ENCODE data around the gene GARIN5B.

DNA sequence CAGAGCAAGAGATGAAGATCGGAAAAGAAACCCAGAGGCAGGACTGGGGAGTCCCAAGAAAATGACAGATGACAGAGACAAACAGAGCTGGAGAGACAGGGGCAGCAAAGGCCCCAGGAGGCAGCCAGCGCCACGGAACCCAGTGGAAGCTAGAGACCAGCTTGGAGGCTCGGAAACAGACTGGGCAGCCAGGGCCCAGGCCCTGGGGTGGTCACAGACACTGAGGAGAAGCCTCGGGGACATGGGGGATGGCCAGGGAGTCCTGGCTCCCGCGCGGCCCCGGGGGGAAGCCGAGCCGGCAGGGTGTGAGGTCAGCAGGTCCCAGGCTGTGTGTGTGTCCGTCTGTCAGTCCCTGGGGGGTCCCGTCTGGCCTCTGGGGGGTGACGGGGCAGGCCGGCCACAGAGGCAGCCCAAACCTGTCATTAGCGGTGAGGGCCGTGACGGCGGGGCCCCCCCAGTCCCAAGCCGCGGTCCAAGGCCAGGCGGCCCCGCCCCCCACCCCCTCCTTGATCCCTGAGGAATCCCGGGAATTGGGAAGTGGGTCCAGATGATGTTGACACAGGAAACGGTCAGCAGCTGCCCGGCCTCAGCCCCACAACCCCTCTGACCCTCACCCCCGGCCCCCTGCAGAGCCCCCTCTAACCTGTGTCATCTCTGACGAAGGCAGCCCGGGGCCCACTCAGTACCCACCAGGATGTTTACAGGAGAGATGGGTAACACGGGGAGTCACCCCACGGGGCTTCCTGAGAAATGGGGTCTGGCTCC lies 11.1 kb upstream of the GARIN5B start:
- TF ChIP-seq, protein P1, sequence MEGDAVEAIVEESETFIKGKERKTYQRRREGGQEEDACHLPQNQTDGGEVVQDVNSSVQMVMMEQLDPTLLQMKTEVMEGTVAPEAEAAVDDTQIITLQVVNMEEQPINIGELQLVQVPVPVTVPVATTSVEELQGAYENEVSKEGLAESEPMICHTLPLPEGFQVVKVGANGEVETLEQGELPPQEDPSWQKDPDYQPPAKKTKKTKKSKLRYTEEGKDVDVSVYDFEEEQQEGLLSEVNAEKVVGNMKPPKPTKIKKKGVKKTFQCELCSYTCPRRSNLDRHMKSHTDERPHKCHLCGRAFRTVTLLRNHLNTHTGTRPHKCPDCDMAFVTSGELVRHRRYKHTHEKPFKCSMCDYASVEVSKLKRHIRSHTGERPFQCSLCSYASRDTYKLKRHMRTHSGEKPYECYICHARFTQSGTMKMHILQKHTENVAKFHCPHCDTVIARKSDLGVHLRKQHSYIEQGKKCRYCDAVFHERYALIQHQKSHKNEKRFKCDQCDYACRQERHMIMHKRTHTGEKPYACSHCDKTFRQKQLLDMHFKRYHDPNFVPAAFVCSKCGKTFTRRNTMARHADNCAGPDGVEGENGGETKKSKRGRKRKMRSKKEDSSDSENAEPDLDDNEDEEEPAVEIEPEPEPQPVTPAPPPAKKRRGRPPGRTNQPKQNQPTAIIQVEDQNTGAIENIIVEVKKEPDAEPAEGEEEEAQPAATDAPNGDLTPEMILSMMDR (conservative IDR thresholded peaks at IDR 0.05; ENCODE audit: low read depth, low read length): no peak
- no peak for TF ChIP-seq EZH2 (IDR thresholded peaks at IDR 0.05; ENCODE audit: low read length, unreplicated experiment)

All from PC-3 (cell line).